HG03064 (cell line): Measurements from ENCODE around the gene PREX1.
"Not testable (repeated sequence)": the region's sequence is repeated elsewhere in the genome, so short reads cannot be mapped to it uniquely, and the experiment has no call there.

Experiments used
- ATAC-seq: cut with Tn5 transposase; IDR thresholded peaks from one replicate; pipeline ENCODE4 v1.9.1; 2021; ENCODE audit warnings: low read depth; ENCODE audit not compliant: unreplicated experiment

PREX1 gene

GRCh38 chr20:48846516-48847492 is 19.0 kb upstream of the PREX1 start:
- ATAC-seq, result peak; percentile 75

DNA sequence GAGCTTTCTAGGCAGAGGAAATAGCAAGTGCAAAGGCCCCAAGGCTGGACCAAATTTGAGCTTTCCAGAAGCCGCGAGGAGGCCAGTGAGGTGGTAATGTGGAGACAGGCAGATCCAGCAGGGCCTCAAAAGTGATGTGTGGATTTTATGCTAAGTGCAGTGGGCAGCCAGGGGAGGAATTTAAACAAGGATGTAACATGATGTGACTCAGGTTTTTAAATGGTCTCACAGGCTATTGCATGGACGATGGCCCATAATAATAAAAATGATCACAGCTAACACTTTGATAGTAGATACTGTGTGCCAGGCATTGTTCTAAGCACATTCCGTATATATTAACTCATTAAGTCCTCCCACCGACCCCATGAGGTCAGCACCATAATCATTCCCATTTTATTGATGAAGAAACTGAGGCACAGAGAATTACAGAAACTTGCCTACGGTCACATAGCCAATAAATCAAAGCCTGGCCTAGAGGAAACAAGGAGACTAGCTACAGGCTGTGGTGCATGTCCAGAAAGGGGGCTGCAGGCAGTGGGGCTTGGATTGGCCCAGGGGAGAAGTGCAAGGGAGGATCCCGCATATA is 18.0 kb upstream of the PREX1 start:
- ATAC-seq, result no peak

- ATAC-seq, result no peak
These were observed 17.2 kb upstream of the PREX1 start for GRCh38 chr20:48844996-48845395.

DNA sequence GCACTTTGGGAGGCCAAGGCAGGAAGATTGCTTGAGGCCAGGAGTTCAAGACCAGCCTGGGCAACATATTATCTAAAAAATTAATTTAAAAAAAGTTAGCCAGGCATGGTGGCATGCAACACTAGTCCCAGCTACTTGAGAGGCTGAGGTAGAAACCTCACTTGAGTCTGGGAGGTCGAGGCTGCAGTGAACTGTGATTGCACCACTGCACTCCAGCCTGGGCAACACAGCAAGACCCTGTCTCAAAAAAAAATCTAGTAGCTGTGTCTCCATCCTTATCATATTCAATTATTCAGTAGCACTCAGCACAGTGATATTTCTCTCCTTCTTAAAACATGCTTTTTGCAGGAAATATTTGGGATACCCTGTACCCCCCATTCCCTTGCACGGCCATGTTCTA is 16.1 kb upstream of the PREX1 start:
- ATAC-seq, result not testable (repeated sequence)

GRCh38 chr20:48843057-48843806 is 15.4 kb upstream of the PREX1 start:
- ATAC-seq, result no peak

GRCh38 chr20:48841875-48842529 is 14.2 kb upstream of the PREX1 start:
- ATAC-seq, result no peak

GRCh38 chr20:48841196-48841874 is 13.5 kb upstream of the PREX1 start:
- ATAC-seq, result no peak

GRCh38 chr20:48839154-48839917 is 11.5 kb upstream of the PREX1 start:
- no peak for ATAC-seq

DNA sequence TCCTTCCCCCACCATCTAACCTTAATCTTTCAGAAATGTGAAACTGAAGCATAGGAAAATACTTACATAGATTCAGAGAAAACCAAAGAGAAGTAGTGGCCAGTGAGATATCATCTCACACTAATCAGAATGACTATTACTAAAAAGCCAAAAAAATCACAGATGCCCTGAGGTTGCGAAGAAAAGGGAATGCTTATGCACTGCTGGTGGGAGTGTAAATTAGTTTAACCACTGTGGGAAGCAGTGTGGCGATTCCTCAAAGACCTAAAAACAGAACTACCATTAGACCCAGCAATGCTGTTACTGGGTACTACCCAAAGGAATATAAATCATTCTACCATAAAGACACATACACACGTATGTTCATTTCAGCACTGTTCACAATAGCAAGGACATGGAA is 9.2 kb upstream of the PREX1 start:
- ATAC-seq, result no peak

DNA sequence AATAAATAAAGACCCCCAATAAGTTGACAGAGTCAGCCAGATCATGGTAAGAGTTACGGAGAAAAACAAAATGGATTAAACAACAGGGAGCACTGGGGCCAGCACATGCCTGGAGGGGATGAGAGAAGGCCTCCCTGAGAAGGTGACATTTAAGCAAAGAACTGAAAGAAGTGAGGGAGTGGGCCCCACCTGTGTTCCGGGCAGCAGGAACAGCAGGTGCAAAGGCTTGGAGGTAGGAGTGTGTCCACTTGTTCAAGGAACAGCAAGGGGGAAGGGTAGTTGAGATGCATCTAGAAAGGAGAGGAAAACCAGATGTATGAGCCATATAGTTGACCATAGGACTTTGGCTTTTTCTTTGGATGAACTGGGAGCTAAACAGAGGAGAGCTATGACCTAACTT is 7.6 kb upstream of the PREX1 start:
- ATAC-seq, result no peak

DNA sequence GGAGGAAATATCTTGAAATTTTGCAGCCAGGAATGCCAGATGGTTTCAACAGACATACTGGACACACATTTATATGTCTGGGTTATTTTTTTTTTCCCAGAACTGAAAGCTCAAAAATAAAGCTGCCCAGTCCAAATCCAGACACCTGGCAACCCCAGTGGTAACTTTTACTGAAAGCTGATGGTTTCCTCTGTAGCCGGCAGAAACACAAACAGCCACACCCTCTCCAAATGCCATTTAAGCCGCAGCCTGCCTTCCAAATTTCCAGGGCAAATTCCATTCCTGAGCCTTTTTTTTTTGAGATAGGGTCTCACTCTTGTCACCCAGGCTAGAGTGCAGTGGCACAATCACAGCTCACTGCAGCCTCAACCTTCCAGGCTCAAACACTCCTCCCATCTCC is 6.5 kb upstream of the PREX1 start:
- no peak for ATAC-seq

DNA sequence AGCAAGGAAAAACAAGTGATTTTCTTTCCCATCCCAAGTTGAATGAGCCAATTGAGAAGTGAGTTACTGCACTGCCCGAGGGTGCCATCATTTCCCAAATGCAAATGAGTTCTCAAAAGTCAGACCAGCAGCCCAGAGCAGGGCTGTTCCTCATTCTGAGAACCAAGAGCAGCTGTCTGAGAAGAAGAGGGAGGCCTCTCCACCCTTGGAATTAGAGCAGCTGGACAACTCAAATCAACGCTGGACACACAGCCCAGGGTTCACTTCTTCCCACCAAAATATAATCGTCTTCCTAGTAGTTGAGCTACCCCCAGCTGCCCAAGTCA is 4.6 kb upstream of the PREX1 start:
- ATAC-seq, result no peak

DNA sequence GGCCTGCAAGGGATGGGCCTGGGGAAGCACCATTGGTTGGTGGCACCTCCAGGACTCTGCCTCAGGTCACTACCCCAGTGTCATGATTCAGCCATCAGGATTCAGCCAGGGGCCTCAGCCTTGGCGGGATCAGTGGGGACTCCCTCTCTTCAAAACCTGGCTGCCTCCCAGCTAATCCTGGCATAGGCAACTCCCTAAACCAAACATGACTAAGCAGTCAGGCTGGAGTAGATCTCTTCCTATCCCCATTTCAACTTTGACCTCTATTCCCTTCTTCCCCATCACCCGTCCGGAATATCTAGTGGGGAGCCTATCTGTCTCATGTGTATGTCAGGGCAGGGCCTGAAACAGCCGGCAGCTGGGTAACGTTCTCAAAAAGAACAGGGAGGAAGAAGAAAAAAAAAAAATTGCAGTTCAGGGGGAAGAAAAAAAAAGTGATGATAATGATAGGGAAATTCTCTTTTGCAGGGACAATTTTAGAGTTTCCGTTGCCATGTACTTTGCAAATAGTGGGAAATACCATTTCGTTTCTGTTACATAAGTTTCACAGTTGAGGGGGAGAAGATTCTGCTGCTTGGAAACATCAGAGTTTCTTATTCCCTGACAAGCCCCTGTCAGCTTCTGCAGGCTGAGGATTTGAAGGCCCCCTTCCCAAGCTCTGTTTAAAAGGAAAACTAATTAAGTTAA is 4.1 kb upstream of the PREX1 start:
- no peak for ATAC-seq

- ATAC-seq, result no peak
These were observed 3.1 kb upstream of the PREX1 start for GRCh38 chr20:48830826-48831318.

DNA sequence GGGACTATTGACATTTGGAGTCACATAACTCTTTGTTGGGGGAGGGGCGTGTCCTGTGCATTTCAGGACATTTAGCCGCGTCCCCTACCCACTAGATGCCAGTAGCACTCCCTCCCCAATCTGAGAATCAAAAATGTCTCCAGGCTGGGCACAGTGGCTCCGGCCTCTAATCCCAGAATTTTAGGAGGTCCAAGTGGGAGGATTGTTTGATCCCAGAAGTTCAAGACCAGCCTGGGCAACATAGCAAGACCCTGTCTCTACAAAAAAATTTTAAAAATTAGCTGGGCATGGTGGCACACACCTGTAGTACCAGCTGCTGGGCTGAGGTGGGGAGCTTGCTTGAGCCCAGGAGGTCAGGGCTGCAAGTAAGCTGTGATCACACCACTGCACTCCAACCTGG is 2.1 kb upstream of the PREX1 start:
- no peak for ATAC-seq

GRCh38 chr20:48828734-48829460 is 1.1 kb upstream of the PREX1 start:
- no peak for ATAC-seq

DNA sequence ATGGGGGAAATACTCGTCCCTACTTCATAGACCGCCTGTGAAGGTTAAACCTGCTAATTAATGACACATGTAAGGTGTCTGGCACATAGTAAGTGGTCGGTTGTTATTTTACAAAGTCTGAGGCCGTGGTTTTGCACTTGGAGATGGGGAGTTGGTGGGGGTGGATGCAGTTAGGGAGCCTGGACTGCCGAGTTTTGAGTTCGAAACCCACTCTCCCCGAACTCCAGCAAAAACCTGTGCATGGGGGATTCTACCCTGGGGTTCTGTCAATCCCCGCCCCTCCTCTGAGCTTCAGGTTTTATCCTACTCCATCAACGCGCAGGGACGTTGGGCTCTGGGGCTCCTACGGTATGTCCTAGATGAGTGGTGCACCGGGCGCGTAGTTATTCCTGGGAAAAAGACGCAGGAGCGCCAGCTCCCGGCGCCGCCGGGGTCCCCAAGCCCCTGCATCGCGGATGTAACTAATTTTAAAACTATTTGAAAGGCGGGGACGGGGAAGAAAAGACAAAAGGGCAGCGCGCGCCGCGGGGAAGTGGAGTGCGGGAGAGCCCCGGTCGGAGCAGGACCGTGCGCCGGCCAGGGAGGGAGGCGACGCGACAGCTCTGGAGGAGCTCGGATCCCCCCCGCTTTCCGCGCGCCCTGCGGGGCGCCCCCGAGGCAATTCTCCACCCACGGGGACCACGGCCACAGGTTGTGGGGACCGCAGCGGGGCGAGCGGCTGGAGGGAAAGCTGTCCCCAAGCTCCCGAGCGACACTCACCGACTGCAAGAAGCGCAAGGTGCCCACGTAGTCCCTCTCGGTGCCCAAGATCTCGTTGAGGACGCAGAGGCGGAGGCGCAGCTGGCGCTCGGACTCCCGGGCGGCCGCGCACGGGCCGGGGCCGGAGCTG is 672 bp downstream of the PREX1 start:
- ATAC-seq, result no peak
